ENCODE data around the gene FABP1.

Gene FABP1

DNA sequence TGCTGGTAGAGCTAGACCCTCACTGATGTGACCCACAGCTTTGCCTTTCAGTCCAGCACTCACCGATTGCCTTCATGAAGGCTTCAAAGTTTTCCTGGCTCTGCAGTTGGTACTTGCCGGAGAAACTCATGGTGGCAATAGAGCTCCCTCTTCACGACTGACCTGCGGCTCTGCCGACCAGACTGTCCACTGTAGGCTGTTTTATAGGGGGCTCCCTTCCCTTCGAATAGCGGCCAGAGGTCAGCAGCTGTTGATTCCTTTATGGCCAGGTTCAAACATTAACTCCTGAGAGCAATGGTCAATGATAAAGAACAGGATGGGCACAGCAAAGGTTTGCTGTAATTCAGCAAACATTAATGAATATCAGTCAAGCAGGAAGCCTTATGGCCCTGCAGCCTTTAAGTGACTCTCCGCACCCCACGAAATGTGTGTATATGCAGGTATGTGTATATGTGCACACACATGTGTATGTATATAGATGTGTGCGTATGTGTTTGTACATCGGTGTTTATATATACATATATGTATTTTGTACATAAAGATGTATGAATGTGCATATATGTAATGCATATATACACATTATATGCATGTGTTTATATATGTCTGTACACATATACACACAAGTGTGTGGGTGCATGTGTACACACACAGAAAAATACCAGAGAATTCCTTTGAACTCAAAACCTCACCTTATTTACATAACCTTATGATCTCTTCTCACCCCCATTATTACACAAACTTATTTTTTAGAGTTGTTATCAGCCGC is at the start of gene FABP1:
Gene FABP1, minus strand, starts transcription at position 175 of the 766 bp plus-strand sequence. Its CDS starts 45 bp downstream, at position 130.
- DNase-seq (ENCODE audit: low read depth) = no peak

DNA sequence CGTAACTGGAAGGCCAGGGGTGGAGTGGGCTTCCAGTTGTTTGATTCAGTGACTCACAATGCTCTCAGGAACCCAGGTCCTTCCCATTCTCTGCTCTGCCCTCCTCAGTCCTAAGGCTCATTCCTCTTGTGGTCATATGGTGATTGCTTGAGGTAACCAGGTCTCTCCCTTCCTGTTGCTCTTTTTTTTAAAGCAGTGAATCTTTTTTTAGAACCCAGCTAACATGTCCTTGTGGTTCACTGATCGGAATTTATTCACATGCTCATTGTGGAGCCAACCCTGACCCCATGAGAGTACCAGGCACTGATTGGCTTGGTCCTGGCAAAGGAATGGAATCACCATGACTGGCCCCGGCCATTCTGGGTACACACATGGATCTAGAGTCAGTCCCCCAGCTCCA is 49.7 kb upstream of the FABP1 start:
- no peak for DNase-seq (ENCODE audit: low read depth)

DNA sequence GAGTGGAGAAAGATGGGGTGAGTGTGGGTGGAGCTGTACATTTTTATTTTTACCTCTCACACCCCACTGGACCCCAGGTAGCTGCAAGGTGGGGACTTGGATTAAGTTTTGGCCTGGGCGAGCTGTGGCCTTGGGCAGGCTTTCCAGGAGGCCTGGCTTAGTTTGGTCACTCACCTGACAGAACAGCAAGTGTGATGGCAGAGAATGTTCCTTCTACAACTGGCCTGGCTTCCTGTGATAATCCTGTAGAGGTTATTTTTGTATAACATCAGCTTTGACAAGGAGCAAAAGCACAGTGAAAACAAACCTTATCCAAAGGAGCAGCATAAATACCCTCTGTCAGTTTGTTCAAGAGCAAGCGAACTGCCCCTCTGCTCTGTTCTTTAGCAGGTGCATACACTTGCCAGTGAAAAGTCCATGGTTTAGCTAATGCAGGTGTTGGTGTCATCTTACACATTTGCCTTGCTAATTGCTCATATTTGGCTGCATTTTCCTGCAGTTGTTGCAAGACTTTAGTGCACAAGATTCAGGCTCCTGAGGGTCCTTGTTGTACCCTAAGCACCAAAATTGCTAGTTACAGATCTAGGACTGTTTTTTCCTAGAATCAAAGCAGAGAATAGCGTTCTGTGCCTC is 48.6 kb upstream of the FABP1 start:
- DNase-seq (ENCODE audit: low read depth) = no peak

DNA sequence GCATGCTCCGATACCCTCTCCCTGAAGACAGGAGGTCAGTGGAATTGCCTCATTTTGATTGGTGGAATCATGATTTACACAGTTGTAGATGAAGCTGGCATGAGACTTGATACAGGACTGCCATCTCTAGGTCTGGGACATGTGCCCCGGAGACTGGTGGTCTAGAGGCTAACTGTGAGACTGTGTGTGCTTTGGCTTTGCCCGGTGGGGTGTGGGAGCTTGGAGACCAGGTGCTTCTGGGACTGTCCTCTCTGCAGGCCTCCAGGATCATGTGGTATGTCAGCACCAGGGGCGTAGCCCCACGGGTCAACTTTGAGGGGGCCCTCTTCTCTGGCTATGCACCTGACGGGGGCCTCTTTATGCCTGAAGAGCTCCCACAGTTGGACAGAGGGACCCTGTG is 45.0 kb upstream of the FABP1 start:
- DNase-seq (ENCODE audit: low read depth) = no peak

DNA sequence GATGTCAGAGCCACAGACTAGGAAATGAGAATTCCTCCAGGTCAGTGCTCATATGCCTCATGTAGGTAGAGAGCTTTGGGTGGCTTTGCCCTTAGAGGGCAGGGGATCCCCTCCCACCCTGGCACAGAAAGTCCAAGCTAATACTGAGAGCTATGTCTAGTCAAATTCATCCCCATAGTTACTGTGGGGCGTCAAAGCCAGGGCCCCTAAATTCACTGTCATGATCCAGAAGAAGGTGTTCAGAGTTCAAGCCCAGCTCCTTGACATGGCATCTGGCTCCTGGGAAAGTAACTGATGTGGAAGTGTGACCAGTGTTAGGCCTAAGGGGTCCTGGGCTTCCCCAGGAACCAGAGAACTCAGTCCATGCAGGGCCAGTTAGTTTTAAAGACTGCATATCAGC is 44.1 kb upstream of the FABP1 start:
- no peak for DNase-seq (ENCODE audit: low read depth)

DNA sequence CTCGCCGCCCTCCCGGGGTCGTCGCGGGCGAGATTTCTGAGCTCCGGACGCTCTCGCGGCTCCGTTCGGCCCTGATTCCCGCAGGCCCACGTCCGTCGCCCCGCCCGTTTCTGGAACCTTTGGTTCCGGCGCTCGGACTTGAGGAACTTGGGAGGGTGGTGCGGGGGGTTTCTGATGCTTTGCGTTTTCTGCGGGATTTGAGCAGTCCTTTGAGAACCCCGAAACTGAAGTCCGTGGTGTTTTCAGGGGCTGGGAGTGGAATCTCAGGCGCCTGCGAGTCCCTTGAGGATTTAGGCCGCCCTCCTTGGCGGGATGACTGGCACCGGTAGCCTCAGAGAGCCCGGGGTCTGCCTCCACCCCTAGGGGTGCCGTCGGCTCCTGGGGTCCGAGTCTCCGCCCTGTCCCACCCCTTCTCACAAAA is 42.6 kb upstream of the FABP1 start:
- no peak for DNase-seq (ENCODE audit: low read depth)

DNA sequence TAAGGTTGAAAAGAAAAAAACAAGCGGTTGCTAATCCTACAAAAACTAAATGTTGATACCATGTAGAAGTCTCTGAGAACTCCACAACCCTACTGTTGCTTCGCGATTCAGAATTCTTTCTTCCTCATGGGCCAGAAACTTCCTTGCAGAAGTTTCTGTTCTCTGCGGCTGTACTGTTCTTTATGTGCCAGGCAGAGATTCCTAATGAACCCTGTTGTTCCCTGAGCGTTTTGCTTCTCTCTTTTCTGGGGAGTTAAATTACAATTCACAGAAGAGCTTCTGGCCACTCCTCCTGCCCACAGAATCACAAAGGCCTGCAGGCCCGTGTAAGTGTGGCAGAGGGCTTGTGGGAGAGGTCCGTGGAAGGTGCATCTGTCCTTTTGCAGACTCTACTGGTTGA is 40.5 kb upstream of the FABP1 start:
- DNase-seq (ENCODE audit: low read depth) = no peak

DNA sequence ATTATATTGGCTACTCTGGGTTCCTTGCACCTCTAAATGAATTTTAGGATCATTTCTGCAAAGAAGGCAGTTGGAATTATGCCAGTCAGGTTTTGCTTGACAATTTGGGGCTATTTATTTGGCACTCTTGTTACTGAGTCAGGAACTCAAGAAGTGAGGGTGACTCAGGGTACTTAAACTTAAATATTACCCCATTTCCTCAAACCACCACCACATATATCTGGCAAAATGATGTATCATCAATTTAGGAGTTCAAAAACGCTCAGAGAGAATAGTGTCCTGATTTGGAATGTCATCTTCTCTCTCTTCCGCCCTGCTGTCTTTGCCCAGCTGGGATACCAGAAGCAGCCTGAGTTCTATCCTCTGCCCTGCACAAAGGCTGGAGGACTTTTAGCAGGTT is 39.9 kb upstream of the FABP1 start:
- no peak for DNase-seq (ENCODE audit: low read depth)

DNA sequence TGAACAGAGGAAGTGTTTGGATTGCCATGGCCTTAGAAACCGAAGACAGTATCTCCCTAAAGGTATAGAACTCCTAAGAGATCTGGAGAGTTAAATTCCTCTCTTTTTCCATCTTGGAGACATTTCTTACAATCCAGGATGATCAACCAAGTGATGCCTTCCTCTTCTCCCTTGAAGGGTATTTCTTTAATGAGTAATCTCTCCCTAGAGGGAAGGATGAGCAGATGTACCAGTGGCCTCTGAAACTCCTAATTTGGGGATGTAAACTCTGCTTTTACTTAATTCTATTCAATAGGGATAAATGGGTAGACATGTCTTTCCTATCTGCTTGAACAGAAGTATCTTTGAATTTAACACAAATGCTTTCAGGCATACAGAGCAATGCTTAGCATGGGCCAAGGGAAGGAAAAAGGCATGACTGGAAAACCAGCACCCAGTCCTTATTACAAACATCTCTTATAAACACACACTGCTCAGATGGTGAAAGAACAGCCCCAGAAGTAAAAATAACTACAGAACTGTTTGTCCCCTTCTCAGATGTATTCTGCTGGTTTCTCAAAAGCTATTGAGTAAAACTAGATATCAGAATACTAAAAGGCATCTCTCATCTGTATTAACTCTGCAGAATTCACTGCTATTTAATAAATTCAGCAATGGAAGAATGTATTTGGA is 37.6 kb upstream of the FABP1 start:
- no peak for DNase-seq (ENCODE audit: low read depth)

DNA sequence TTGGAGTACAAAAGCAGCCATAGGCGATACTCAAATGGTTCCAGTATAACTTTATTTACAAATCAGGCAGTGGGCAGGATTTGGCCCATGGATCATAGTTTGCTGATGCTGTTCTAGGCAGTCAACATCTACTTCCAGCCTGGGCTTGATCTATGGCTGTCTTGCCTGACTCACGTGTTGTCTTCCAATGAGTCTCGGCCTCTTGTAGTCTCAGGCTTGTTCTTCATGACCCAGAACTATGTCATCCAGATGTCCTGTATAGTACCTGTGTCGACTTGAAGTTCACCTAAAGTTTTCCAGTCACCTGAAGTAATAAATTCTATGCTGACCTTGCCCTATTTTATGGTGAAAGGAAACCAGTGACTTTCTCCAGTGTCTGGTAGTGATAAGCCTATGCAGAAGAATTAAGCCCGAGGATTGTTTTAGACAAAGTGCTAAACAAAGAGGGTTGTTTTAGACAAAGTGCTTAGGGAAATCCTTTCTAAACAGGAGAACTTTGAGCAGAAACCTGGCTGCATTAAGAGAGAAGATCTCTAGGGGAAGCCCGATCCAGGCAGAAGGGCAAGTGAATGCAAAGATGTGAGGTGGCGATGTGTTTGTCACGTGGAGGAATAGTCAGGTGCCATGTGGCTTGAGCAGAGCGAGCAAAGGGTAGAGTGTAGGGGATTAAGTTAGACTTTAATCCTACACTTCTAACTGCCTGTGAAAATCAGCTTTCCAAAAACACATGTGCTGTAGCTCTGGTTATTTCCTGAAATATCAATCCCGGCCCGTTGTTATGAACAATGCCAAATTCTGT is 33.8 kb upstream of the FABP1 start:
- no peak for DNase-seq (ENCODE audit: low read depth)

DNA sequence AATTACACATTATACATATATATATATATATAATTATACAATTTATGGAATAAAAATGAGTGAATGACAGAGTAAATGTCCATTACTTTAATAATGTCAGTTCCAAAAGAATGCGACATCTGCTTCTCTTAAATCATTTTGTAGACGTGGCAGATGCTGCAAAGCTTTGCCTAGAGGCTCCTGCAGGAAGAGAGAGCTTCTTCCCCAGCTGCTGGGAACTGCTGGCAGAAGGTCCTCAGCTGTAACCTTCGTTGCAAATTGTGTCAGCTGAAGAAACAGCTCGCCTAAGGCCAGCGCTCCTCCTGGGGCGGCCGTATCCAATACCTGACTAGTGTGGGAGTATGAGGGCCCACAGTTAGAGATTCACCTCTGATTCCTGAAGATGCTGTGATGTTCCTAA is 32.7 kb upstream of the FABP1 start:
- no peak for DNase-seq (ENCODE audit: low read depth)

DNA sequence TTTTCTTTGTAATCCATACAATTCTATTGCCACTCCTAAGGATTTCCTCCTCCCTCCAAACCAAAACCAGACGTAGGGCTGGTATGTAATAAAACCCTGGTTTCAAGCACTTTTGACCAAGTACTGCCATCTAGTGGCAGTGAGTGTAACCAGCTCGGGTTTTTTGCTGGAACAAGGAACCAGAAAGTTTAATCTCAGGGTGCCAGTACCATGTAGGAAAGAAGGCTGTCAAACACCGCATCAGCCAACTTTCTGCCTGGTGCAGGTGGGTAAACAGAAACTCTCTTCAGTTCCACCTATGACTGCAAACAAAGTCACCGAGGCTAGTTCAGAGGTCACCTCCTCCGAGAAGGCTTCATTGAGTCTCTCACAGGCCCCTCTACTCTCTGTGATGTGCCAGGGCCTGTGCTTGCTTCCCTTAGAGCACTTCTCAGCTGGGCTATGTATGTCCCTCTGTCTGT is 32.1 kb upstream of the FABP1 start:
- DNase-seq (ENCODE audit: low read depth) = peak; percentile 49

DNA sequence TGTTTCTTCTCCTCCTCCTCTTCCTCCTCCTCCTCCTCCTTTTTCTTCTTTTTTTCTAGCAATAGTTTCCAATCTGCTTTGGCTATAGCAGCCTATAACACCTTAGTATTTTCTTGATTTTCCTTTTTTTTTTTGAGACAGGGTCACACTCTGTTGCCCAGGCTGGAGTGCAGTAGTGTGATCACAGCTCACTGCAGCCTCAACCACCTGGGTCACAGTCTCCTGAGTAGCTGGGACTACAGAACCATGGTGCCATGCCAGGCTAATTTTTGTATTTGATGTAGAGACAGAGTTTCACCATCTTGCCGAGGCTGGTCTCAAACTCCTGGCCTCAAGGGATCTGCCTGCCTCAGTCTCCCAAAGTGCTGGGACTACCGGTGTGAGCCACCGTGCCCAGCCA is 31.6 kb upstream of the FABP1 start:
- no peak for DNase-seq (ENCODE audit: low read depth)

DNA sequence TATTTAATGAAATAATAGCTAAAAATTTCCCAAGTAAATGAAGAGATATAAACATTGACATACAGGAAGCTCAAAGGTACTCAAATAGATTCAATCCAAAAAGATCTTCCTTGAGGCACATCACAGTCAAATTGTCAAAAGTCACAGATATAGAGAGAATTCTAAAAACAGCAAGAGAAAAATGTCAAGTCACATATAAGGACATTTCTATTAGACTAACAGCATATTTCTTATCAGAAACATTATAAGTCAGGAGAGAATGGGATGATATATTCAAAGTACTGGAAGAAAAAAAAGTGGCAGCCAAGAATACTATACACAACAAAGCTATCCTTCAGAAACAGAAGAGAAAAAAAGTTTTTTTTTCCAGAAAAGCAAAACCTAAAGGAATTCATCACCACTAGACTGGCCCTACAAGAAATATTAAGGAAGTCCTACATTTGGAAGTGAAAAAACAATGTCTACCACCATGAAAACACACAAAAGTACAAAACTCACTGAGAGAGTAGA is 21.1 kb upstream of the FABP1 start:
- no peak for DNase-seq (ENCODE audit: low read depth)

DNA sequence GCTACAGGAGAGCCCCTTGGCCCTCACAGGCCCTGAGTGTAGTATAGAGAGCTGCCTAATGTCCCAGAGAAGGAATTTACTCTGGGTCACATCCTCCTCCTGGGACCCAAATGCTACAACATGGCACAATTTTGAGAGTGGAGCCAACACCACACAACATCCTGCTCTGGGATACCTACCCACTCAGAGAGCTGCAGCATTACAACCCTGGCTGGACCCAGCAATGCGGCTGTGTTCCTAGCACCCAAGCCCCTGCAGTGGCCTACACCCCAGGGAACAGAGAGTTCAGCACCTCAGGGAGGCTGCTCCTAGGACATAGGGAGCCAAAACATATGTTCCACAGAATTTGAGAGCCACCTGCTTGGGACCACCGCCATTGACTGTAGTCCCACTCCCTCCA is 19.3 kb upstream of the FABP1 start:
- DNase-seq (ENCODE audit: low read depth) = no peak

DNA sequence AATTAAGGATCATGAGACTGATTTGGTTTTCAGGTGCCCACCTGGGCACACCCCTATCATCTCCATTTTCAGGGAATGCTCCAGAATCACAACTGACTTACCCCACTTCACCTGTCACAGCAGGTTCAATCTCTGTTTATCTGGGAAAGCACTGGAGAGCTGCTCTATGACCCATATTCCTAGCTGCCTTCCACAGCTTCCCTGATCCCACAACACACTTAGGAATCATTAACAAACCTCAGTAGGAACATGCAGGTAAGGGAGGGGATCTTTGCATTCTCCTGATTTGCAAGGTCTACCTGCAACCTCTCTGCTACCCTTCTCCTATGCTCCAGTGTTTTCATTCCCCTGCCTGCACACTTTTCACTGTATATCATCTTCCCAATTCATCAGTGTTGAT is 18.7 kb upstream of the FABP1 start:
- no peak for DNase-seq (ENCODE audit: low read depth)

DNA sequence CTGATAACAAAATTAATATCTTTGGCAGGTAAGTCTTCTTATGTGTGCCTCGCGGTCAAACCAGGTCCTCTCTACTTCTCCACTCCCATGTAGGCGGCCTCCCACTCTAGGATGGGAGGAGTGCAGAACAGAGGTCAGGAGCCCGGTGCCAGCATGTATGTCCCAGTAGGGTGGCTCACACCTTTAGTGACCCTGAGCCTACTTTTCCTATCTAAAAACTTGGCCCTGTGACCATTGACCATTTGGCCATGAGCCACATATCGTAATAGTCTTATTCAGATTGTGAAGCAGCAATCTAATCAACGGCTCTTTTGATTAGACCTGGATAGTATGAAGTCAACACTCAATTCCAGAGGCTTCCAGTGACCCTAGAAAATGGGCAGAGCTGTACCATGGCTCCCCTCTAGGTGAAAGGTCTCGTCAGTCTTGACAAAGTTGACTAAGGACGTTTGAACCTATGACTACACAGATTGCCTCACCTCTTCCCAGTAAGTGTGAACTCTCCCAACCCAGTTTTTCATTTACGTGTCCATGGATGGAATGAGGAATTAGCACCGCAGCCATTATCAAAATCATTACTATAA is 17.1 kb upstream of the FABP1 start:
- DNase-seq (ENCODE audit: low read depth) = no peak

DNA sequence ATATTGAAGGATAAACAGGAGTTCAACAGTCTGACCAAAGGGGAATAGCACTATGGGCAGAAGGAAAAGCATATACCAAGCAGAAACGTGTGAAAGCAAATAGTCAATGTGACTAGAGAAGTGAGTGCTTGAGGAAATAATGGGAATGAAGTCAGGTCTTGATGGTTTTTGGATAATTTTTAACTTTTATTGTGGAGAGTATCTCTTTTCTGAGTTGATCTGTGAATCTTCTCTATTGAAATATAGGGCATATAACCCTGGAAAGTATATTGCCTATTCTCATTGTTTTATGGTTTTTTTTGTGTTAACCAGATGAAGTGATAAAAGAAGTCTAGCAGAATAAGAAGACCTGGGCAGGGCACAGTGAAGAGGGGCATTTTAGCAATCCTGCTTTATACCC is 16.4 kb upstream of the FABP1 start:
- DNase-seq (ENCODE audit: low read depth) = no peak

DNA sequence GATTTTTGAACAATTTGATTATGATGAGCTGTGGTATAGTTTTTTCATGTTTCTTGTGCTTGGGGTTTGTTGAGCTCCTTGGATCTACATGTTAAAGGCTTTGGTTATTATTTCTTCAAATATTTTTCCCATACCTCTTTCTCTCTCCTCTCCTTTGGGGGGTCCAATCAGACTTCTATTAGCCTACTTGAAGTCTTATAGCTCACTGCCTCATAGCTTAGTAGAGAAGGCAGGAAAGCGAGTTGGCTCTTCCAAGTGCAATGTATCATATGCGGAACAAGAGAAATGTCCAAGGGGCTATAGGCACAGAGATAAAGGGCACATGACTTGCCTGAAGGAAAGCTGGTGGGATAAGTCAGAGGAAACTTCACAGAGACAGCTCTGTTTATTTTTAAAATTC is 14.1 kb upstream of the FABP1 start:
- no peak for DNase-seq (ENCODE audit: low read depth)

DNA sequence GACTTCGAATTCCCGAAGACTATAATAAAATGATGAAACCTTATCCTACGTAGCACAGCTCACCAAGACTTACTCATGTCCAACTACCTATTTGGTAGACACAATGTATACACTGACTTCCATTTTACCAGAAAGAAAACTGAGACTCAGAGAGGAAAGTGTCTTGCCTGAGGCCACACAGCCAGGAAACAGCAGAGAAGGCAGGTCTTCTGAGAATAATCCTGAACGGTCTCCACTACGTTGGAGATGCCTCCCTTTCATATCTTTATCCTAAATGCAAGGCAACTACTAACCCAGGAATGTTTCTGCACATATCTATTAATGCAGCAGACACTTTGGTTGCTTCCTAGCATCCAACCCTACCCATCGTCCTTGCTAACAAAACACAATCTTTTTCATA is 11.9 kb upstream of the FABP1 start:
- DNase-seq (ENCODE audit: low read depth) = no peak

DNA sequence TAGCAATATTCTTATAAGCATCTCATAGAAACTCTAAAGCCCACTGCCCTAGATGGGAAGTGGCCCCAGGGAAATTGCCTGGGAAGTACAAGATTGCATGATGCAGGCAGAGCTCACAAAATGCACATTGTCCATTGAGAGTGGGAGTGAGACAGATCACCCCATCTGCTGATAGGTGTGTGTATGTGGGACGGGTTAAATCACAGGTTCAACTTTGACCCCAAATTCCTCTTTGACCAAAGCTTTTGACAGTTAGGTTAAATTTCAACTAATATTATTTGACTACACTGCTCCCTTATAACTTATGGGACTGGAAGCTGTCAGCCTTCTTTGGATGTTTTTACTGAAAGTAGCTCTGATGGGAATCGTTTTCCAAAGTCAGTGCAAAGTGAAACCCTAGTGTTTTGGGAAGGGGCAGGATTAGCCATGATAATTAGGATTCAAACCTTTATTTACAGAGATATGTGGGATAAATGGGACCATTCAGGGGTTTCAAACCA is 11.4 kb upstream of the FABP1 start:
- no peak for DNase-seq (ENCODE audit: low read depth)

DNA sequence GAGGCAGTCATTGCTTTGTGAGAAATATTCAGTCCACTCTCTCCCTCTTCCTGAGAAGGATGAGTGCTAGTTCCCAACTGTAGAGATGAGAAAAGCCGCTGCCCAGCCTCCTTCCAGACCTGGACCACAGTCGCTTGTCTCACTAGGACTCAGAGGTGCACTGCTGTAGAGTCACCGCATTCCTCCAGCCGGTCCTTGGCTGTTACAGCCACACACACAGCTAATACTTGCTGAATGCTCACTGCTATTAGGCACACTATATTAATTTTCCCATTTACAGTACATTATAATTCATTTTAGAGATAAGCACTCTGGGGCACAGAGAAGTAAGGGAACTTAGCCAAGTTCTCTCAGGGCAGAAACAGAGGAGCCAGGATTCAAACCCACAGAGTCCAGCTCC is 10.0 kb upstream of the FABP1 start:
- no peak for DNase-seq (ENCODE audit: low read depth)

Measured in stimulated activated CD4-positive, alpha-beta T cell treated with anti-CD3 and anti-CD28 coated beads, Interleukin-2, amount 100 ng/mL, for 4 hours (primary cell).